HG03521 (cell line): ENCODE measurements around the gene MAMDC2.

Source experiments
- ATAC-seq: cut with Tn5 transposase; IDR thresholded peaks from one replicate; pipeline ENCODE4 v1.9.1; 2021; ENCODE audit warnings: mild to moderate bottlenecking, moderate library complexity; ENCODE audit not compliant: unreplicated experiment

Gene MAMDC2

GRCh38 chr9:70256123-70256551, 212.5 kb downstream of the MAMDC2 start:
- no peak for ATAC-seq

GRCh38 chr9:70257502-70257901, 213.9 kb downstream of the MAMDC2 start:
- ATAC-seq: no peak

DNA sequence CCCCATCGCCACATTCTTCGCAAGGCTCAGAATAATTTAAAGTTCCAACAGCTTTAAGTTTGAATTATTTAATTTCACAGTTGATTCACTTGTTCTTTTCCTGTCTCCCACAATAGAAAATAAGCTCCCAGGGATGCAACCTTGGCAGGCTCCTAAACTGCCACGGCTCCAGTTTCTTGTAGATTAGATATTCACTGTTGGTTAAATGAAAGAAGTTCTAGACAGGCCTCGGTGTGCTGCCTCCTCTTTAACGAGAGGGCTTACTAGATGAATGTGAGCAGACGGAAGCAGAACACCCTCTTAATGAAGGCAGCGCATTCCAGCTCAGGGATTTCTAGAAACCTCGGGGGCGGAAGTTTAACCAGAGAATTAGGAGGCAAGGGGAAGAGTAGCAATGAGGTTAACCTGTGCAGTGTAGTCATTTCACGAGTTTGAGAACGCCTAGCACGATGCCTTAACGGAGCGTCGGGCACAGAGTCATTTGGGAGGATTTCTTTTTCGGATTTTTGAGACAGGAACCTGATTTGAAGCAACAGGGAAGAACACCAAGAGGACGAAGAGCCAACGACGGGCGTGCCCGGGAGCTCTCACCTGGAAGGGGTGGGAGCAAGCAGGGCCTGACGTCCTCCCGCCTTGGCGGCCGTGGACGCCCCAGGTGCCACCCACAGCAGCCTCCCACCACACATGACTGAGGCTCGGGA, 214.5 kb downstream of the MAMDC2 start:
- peak; percentile 34 for ATAC-seq

DNA sequence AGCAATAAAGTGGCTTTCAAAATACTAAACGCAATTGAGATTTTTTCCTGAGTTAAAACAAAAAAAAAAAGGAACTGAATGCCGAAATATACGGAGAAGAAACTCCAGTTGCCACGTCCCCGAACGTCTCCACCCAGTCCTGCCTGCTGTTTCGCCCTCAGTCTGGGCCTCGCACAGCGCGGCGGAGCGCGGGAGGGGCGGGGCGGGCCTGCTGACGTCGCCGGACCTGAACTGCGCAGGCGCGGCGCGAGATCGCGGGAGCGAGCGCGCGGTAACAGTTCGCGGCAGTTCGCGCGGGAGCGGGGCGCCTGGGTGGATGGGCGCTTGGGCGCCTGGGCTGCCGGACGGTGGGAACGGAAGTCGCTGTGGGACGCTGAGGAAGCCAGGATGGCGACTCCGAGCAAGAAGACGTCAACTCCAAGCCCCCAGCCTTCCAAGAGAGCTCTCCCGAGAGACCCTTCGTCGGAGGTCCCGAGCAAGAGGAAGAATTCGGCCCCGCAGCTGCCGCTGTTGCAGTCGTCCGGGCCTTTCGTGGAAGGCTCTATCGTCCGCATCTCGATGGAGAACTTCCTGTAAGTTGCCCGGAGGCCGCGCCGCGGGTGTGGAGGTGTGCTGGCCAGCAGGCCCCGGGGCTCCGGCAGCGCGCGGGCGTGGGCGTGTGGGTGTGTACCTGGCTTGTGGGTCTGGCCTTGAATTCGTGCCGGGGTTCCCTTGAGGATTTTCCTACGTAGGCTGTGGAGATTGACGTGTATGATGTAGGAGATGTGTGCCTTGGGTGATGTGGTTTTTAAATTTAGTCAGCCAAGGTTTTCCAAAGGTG, 215.3 kb downstream of the MAMDC2 start, which contains the start of gene SMC5:
Gene SMC5, plus strand, starts transcription at position 287 of the 820 bp plus-strand sequence. Its CDS starts 101 bp downstream, at position 388.
- peak; percentile 80 for ATAC-seq

DNA sequence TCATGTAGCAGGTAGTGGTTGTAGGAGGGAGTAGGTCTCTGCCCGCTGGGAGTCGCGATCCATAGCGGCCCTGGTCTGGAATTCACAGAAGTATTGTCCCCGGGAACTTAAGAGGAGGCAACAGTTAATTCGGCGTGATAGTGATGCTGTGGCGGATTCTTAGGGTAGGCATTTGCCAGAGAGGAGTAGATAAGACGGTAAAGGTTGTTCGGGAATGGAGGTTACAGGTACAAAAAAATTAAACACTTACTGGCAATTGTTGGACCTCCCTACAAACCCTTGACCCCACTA, 215.8 kb downstream of the MAMDC2 start:
- no peak for ATAC-seq

DNA sequence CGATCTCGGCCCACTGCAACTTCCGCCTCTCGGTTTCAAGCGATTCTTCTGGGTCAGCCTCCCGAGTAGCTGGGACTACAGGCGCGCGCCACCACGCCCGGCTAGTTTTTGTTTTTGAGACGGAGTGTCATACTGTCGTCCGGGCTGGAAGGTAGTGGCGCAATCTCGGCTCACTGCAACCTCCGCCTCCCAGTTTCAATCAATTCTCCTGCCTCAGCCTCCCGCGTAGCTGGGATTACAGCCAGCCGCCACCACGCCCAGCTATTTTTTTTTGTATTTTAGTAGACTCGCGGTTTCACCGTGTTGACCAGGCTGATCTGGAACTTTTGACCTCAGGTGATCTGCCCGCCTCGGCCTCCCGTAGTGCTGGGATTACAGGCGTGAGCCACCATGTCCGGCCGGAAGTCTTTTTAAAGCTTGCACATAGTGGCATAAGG, 216.4 kb downstream of the MAMDC2 start:
- ATAC-seq: no peak

- ATAC-seq: peak; percentile 16
Observed at GRCh38 chr9:70260606-70261005, 217.0 kb downstream of the MAMDC2 start.

DNA sequence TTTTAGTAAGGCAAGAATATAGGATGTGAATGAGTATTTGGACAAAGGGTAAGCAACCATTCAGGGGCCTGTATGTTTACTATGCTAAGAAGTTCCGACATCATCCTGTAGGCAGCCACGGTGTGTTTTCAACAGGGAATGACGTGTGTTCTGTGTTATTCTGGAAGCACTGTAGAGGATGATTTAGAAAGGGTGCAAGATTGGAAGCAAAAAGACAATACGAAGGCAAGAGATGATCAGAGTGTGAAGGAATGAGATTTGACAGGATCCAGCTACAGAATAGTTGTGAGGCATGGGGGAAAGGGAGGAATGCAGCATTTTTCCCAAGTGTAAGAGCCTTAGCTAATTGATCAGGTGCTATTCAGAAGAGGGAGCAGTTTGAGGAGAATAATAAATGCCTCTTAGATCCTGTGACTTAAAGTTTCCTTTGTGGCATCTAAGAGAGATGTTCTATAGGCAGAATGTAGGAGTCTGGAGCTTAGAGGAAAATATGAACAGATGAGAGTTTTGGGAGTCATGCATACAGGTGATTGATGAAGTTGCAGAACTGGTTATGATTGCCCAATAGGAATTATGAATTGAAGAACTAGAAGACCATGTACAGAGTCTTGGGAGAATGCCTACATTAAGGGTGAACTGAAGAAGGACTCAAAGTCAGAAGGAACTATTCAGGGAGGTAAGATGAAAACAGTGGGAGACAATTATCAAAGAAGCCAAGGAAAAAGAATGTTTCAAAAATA, 217.7 kb downstream of the MAMDC2 start:
- ATAC-seq: no peak

GRCh38 chr9:70262366-70262765, 218.7 kb downstream of the MAMDC2 start:
- ATAC-seq: no peak

- ATAC-seq: no peak
Observed at GRCh38 chr9:70262948-70263347, 219.3 kb downstream of the MAMDC2 start.

- ATAC-seq: no peak
Observed at GRCh38 chr9:70263421-70263820, 219.8 kb downstream of the MAMDC2 start.
